ENCODE measurements around the gene MMP12.

Gene MMP12

GRCh38 chr11:102843489-102843888 is 31.3 kb downstream of the MMP12 start, which contains the start of gene MMP3:
Gene MMP3 (minus strand): TSS chr11:102843609. CDS start chr11:102843546, 63 bp downstream.
- H3K4me2 ChIP-seq (ENCODE audit: low read depth, low read length, poor library complexity, severe bottlenecking), result no peak within 1 kb of the TSS

DNA sequence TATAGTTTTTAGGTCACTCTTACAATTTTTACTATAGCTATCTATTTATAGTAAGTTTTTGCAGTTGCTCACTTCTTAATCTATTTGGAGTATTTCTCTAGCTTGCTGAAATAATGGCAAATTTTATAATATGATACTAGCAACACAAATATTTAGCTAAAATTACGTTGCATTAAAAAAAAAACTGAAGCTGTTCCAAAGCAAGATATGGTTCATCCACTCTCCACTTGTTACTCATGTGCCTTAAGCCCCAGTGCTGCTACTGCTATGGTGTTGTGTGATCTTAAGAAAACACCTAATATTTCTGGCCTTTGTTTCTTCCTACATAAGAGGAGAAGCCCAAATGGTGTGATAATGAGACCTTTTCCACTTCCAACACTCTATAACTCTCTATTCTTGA is 31.9 kb downstream of the MMP12 start:
- no peaks in the 10 kb centered on the region for H3K79me2 ChIP-seq (ENCODE audit: insufficient read depth, low read length)
- H3K27ac ChIP-seq (ENCODE audit: low read depth, low read length), result no peak overlapping the region
- H3K4me3 ChIP-seq (ENCODE audit: insufficient read depth, low read length, poor library complexity, severe bottlenecking), result no peak overlapping the region
- no peaks in the 10 kb centered on the region for H4K20me1 ChIP-seq (ENCODE audit: low read depth, low read length)
- no peak overlapping the region for H3K4me2 ChIP-seq (ENCODE audit: low read depth, low read length, poor library complexity, severe bottlenecking)
- TF ChIP-seq EZH2phosphoT487 (conservative IDR thresholded peaks at IDR 0.05; ENCODE audit: low read length), result no peak
- TF ChIP-seq, protein P1, sequence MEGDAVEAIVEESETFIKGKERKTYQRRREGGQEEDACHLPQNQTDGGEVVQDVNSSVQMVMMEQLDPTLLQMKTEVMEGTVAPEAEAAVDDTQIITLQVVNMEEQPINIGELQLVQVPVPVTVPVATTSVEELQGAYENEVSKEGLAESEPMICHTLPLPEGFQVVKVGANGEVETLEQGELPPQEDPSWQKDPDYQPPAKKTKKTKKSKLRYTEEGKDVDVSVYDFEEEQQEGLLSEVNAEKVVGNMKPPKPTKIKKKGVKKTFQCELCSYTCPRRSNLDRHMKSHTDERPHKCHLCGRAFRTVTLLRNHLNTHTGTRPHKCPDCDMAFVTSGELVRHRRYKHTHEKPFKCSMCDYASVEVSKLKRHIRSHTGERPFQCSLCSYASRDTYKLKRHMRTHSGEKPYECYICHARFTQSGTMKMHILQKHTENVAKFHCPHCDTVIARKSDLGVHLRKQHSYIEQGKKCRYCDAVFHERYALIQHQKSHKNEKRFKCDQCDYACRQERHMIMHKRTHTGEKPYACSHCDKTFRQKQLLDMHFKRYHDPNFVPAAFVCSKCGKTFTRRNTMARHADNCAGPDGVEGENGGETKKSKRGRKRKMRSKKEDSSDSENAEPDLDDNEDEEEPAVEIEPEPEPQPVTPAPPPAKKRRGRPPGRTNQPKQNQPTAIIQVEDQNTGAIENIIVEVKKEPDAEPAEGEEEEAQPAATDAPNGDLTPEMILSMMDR (IDR thresholded peaks at IDR 0.05; ENCODE audit: insufficient read depth, low read length, poor library complexity, severe bottlenecking), result no peak
- H3K27me3 ChIP-seq (ENCODE audit: low read length), result no peaks in the 10 kb centered on the region
- no peak overlapping the region for H3K9ac ChIP-seq (ENCODE audit: low read length)
- H3K9me2 ChIP-seq (replicated peaks; ENCODE audit: insufficient read depth, low read length), result no peaks in the 10 kb centered on the region
- H3K36me3 ChIP-seq (ENCODE audit: low read length), result no peaks in the 10 kb centered on the region
- no peaks in the 10 kb centered on the region for H3F3A ChIP-seq (ENCODE audit: insufficient read depth)
- no peak overlapping the region for H2AFZ ChIP-seq (ENCODE audit: low read depth, low read length, severe bottlenecking)
- no peaks in the 10 kb centered on the region for H3K9me3 ChIP-seq (ENCODE audit: insufficient read depth, low read length)

More at GRCh38 chr11:102843489-102843888, 31.3 kb downstream of the MMP12 start, which contains the start of gene MMP3:
- H3K9me3 ChIP-seq (ENCODE audit: insufficient read depth, low read length), result no peaks in the 10 kb centered on the region
- H3K9ac ChIP-seq (ENCODE audit: low read length), result no peak within 1 kb of the TSS
- H2AFZ ChIP-seq (ENCODE audit: low read depth, low read length, severe bottlenecking), result no peak within 1 kb of the TSS
- no peaks in the 10 kb centered on the region for H3F3A ChIP-seq (ENCODE audit: insufficient read depth)
- no peaks in the 10 kb centered on the region for H3K36me3 ChIP-seq (ENCODE audit: low read length)
- H3K27me3 ChIP-seq (ENCODE audit: low read length), result no peaks in the 10 kb centered on the region
- no peak within 1 kb of the TSS for H3K4me3 ChIP-seq (ENCODE audit: insufficient read depth, low read length, poor library complexity, severe bottlenecking)
- H3K27ac ChIP-seq (ENCODE audit: low read depth, low read length), result no peak within 1 kb of the TSS
- no peaks in the 10 kb centered on the region for H3K9me2 ChIP-seq (replicated peaks; ENCODE audit: insufficient read depth, low read length)
- H3K79me2 ChIP-seq (ENCODE audit: insufficient read depth, low read length), result no peaks in the 10 kb centered on the region
- no peak for TF ChIP-seq EZH2phosphoT487 (conservative IDR thresholded peaks at IDR 0.05; ENCODE audit: low read length)
- TF ChIP-seq, protein P1 (IDR thresholded peaks at IDR 0.05; ENCODE audit: insufficient read depth, low read length, poor library complexity, severe bottlenecking), result no peak
- no peaks in the 10 kb centered on the region for H4K20me1 ChIP-seq (ENCODE audit: low read depth, low read length)

- Histone ChIP-seq H3K79me2 (ENCODE audit: insufficient read depth, low read length) (no peaks in the 10 kb centered on the region), H3K36me3 (ENCODE audit: low read length) (no peaks in the 10 kb centered on the region), H2AFZ (ENCODE audit: low read depth, low read length, severe bottlenecking) (no peak overlapping the region), H4K20me1 (ENCODE audit: low read depth, low read length) (no peaks in the 10 kb centered on the region), H3K9me3 (ENCODE audit: insufficient read depth, low read length) (no peaks in the 10 kb centered on the region), H3K9me2 (replicated peaks; ENCODE audit: insufficient read depth, low read length) (no peaks in the 10 kb centered on the region), H3K27ac (ENCODE audit: low read depth, low read length) (no peak overlapping the region), H3K9ac (ENCODE audit: low read length) (no peak overlapping the region), H3F3A (ENCODE audit: insufficient read depth) (no peaks in the 10 kb centered on the region), H3K4me3 (ENCODE audit: insufficient read depth, low read length, poor library complexity, severe bottlenecking) (no peak overlapping the region), H3K27me3 (ENCODE audit: low read length) (0 out of 2 replicates have a peak, but pooled peaks cover 2% of the 10 kb centered on the region), H3K4me2 (ENCODE audit: low read depth, low read length, poor library complexity, severe bottlenecking) (no peak overlapping the region)
- TF ChIP-seq EZH2phosphoT487 (conservative IDR thresholded peaks at IDR 0.05; ENCODE audit: low read length), result no peak
- TF ChIP-seq, protein P1 (IDR thresholded peaks at IDR 0.05; ENCODE audit: insufficient read depth, low read length, poor library complexity, severe bottlenecking), result no peak
These were observed 34.8 kb downstream of the MMP12 start for GRCh38 chr11:102840018-102840417.
